Central memory CD4-positive, alpha-beta T cell (primary cell): Measurements from ENCODE around the gene SUGCT.

Experiments used
- DNase-seq: peaks from one replicate; pipeline ENCODE4 v3.0.0; 2022

SUGCT gene

GRCh38 chr7:40749877-40750276, 615.1 kb downstream of the SUGCT start:
- no peak for DNase-seq

GRCh38 chr7:40753455-40753854, 618.6 kb downstream of the SUGCT start:
- no peak for DNase-seq

- DNase-seq, result no peak
These were observed 620.6 kb downstream of the SUGCT start for GRCh38 chr7:40755438-40755837.

- DNase-seq, result no peak
These were observed 622.3 kb downstream of the SUGCT start for GRCh38 chr7:40757109-40757508.

GRCh38 chr7:40758590-40758989, 623.8 kb downstream of the SUGCT start:
- no peak for DNase-seq

- DNase-seq, result no peak
These were observed 625.6 kb downstream of the SUGCT start for GRCh38 chr7:40760293-40760964.

GRCh38 chr7:40760987-40761386, 626.2 kb downstream of the SUGCT start:
- DNase-seq, result no peak

GRCh38 chr7:40761762-40762560, 627.2 kb downstream of the SUGCT start:
- no peak for DNase-seq

- no peak for DNase-seq
These were observed 628.8 kb downstream of the SUGCT start for GRCh38 chr7:40763319-40764287.

GRCh38 chr7:40765639-40766038, 630.8 kb downstream of the SUGCT start:
- DNase-seq, result no peak

GRCh38 chr7:40772096-40772495, 637.3 kb downstream of the SUGCT start:
- no peak for DNase-seq

- no peak for DNase-seq
These were observed 638.9 kb downstream of the SUGCT start for GRCh38 chr7:40773656-40774055.

GRCh38 chr7:40775877-40776276, 641.1 kb downstream of the SUGCT start:
- DNase-seq, result no peak

GRCh38 chr7:40777730-40778312, 643.0 kb downstream of the SUGCT start:
- DNase-seq, result no peak

GRCh38 chr7:40780460-40780859, 645.7 kb downstream of the SUGCT start:
- DNase-seq, result no peak

- no peak for DNase-seq
These were observed 648.0 kb downstream of the SUGCT start for GRCh38 chr7:40782836-40783235.

GRCh38 chr7:40784176-40784575, 649.4 kb downstream of the SUGCT start:
- DNase-seq, result no peak

- DNase-seq, result no peak
These were observed 652.1 kb downstream of the SUGCT start for GRCh38 chr7:40786909-40787308.

- DNase-seq, result no peak
These were observed 658.3 kb downstream of the SUGCT start for GRCh38 chr7:40793132-40793531.

- DNase-seq, result no peak
These were observed 660.8 kb downstream of the SUGCT start for GRCh38 chr7:40795607-40796006.

- DNase-seq, result no peak
These were observed 661.9 kb downstream of the SUGCT start for GRCh38 chr7:40796723-40797122.

GRCh38 chr7:40798613-40799012, 663.8 kb downstream of the SUGCT start:
- DNase-seq, result no peak
